HL-60/S4 treated with phorbol 12-myristate 13-acetate at 8.2 ng/mL for 4 days and 3 days (cell line): ENCODE results near the gene FOXC1.

Experiments used
- in situ Hi-C: fragments of 300-500 bp; cut with MboI; formaldehyde crosslinking; loops from 2 replicates; pipeline ENCODE4 v1.15.0; 2022; ENCODE audit warnings: low sequenced_read_pairs

Gene FOXC1

GRCh38 chr6:1581120-1581991 is 28.4 kb upstream of the FOXC1 start:
- in situ Hi-C loops = loop anchor here (25.0 kb wide), 2 partner anchors 781 to 1056 kb away; no protein-coding TSS in a partner anchor

DNA sequence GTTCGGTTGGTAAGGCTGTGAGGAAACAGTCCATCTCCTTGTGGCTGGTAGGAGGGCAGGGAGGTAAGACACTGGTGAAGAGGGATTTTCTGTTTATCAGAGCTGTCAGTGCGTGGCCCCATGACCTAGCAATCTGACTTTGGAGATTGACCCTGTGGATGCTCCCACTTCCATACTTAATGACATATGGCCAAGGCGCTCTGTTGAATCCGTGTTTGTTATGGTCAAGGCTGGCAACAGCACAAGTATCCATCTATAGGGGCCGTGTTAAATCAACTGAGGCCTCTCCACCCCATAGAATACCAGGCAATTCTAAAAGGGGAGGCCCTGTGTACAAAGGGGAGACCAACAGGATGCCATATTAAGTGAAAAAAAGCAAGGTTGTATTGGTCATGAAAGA is 25.6 kb upstream of the FOXC1 start:
- in situ Hi-C loops = loop anchor here (25.0 kb wide), 2 partner anchors 778 to 1053 kb away; no protein-coding TSS in a partner anchor

DNA sequence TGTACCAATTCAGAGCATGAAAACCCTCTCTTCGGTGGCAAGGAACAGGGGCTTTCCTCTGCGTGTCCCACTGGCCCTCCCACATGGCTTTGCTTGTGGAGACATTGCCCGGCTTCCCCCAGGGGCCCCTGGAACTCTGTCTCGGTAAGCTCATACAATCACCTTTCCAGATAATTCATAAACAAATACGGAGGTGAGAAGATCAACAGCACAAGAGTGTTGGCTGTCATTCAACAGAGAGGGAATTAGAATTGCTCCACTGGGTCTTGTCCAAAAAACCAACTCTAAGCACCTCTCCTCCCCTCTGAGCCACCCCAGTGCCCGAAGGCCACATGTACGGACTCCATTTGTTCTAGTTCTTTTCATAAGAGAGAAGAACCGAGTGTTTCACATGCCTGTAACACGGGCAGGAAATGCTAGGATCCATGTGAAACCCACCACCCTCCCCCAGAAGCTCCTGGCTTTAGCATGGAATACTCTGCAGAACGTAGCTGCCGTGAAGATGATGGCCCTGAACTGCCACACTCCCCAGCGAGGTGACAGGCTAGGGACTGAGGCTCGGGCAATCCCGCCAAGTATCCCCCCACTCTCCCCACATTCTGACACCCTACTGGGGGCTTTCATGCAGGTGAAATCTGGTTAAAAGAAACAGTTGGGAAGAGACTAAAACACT is 24.6 kb upstream of the FOXC1 start:
- in situ Hi-C loops = loop anchor here (25.0 kb wide), 2 partner anchors 777 to 1052 kb away; no protein-coding TSS in a partner anchor

- in situ Hi-C loops = loop anchor here (25.0 kb wide), 2 partner anchors 777 to 1052 kb away; no protein-coding TSS in a partner anchor
Observed at GRCh38 chr6:1585669-1586049, 24.1 kb upstream of the FOXC1 start.

DNA sequence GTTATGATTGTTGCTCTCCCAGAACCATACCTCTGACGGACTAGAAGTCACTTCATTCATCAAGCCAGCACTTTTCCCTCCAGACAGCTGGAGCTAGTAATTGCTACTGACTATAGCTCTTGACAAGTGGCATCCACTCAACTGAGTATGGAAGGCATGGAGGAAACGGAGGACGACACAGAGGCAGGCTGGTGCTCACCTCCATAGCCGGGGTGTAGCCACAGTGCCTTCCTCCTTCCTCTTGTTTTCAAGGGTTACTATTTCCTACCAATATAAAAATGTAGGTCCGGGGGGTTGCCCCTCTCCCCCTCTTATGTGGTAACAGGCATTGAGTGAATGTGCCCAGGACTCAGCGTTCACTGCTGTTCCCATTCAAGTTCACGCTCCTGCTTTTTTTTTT is 23.5 kb upstream of the FOXC1 start:
- in situ Hi-C loops = loop anchor here (25.0 kb wide), 2 partner anchors 776 to 1051 kb away; no protein-coding TSS in a partner anchor

GRCh38 chr6:1586861-1587450 is 22.8 kb upstream of the FOXC1 start:
- in situ Hi-C loops = loop anchor here (25.0 kb wide), 2 partner anchors 775 to 1050 kb away; no protein-coding TSS in a partner anchor

- in situ Hi-C loops = loop anchor here (25.0 kb wide), 2 partner anchors 775 to 1050 kb away; no protein-coding TSS in a partner anchor
Observed at GRCh38 chr6:1587546-1587945, 22.2 kb upstream of the FOXC1 start.

DNA sequence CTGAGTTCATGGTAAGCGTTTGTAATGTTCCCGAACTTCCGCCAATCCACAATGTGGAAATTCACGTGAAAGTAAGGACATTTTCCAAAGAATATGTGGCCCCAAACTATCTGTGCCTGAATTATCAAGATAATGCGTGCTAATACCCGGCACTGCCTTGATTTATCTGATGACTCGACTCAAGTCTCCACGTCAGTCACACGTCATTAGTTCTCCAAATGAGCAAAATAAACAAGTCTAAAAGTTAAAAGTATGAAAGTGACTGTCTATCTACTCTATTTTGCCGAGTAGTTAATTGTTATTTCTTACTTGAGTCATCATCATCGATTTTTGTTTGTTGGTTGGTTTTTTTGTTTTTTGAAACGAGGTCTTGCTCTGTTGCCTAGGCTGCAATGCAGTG is 21.7 kb upstream of the FOXC1 start:
- in situ Hi-C loops = loop anchor here (25.0 kb wide), 2 partner anchors 774 to 1049 kb away; no protein-coding TSS in a partner anchor

DNA sequence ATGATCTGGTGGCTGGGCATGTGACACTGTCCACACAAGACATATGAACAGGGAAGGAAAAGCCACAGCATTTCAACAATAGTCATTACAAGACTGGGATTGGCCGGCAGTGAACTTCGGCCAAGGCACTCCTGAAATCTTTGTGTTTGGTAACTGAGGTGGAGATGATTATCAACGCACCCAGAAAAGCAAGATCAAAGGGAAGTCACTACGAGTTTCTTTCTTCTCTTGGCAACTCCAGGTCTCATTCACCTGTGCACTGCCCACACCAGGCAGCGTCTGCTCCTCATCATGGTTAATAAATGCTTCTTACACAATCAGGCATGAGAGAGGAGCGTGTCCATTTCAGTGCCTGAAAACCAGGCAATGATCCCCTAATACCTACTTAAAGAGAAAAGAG is 20.5 kb upstream of the FOXC1 start:
- in situ Hi-C loops = loop anchor here (25.0 kb wide), 2 partner anchors 773 to 1048 kb away; no protein-coding TSS in a partner anchor

- in situ Hi-C loops = loop anchor here (25.0 kb wide), 2 partner anchors 772 to 1047 kb away; no protein-coding TSS in a partner anchor
Observed at GRCh38 chr6:1590580-1590979, 19.1 kb upstream of the FOXC1 start.

DNA sequence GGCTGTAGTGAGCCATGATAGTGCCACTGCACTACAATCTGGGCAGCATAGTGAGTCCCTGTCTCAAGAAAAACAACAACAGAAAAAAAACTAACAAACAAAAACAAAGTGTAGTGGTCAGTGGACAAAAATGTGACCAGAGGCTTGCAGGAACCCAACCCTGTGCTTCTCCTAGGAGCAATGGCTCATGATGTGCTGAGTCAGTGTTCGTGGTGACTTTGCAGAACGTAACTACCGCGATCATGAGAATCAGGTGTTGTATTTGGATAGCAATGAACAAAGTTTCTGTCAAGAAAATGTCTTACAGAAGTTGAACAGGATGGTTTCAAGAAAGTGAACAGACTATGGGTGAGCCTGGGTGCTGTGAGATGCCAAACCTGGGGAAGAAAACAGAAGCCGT is 18.5 kb upstream of the FOXC1 start:
- in situ Hi-C loops = loop anchor here (25.0 kb wide), 2 partner anchors 771 to 1046 kb away; no protein-coding TSS in a partner anchor

DNA sequence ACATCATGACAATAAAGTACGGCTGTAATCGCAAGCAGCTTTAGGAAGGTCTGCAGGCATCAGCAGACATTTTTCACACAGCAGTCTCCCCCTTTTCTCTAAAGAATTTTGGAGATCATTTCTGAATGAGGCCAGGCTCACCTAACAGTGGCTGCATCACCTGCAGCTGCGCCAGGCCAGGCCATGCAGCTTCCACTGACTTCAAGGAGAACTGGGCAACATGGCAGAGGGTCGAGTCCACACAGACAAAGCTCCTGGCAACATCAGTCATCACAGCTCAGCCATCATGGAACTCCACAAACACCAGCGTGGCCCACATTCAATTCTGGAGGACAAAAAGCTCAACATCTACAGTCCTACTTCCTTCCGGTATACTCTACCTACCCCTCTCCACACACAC is 17.8 kb upstream of the FOXC1 start:
- in situ Hi-C loops = loop anchor here (25.0 kb wide), 2 partner anchors 770 to 1045 kb away; no protein-coding TSS in a partner anchor

GRCh38 chr6:1592852-1593251 is 16.9 kb upstream of the FOXC1 start:
- in situ Hi-C loops = loop anchor here (25.0 kb wide), 2 partner anchors 769 to 1044 kb away; no protein-coding TSS in a partner anchor

DNA sequence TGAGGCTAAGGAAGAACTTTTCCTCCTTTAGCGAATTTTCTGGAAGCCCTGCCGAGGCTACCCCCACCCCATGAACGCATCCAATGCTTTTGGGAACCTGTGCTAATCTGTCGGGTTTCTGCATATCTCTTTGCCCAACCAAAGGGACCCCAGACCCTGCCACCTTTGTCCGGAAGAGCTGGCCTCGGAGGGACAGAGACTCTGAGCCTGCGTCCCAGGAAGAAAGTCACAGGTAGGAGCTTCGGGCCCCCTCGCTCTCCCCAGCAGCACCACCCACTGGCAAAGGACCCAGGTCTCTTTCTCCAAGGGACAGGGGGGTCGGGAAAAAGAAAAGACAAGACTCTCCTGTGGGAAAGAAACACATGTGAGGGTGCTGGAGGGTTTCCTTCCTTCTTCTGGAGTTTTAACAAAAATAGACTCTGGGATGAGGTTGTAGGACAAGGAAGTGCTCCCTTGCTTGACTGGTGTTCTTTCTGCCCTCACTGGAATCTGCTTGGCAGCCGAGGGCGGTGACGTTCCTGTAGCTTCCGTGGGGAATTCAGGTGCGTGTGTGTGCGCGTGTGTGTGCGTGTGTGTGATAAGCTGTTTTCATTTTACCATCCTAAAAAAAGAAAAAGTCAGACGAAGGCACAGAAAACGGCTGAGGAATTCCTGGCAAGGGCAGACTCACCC is 16.3 kb upstream of the FOXC1 start:
- in situ Hi-C loops = loop anchor here (25.0 kb wide), 2 partner anchors 769 to 1044 kb away; no protein-coding TSS in a partner anchor

GRCh38 chr6:1593958-1594314 is 15.8 kb upstream of the FOXC1 start:
- in situ Hi-C loops = loop anchor here (25.0 kb wide), 2 partner anchors 768 to 1043 kb away; no protein-coding TSS in a partner anchor

GRCh38 chr6:1594445-1595200 is 15.1 kb upstream of the FOXC1 start:
- in situ Hi-C loops = loop anchor here (25.0 kb wide), 2 partner anchors 768 to 1043 kb away; no protein-coding TSS in a partner anchor

- in situ Hi-C loops = loop anchor here (25.0 kb wide), 2 partner anchors 767 to 1042 kb away; no protein-coding TSS in a partner anchor
Observed at GRCh38 chr6:1595271-1596087, 14.2 kb upstream of the FOXC1 start.
